Heart left ventricle (tissue), 16 donors: Measurements from ENCODE around the gene SLC9A7. TPM values are rescaled to one million over a fixed set of nuclear protein-coding genes. Genes with fewer than 3 reads are reported as not detected.

ENCODE experiments used
- ATAC-seq, 4 donors: fragments of 200-7000 bp; cut with Tn5 transposase; one replicate each; pipeline ENCODE4 v1.9.1; 2020 to 2022; ENCODE audit warnings: moderate library complexity in 4 of 4, mild to moderate bottlenecking in 3 of 4, moderate number of reproducible peaks in 1 of 4
- DNase-seq, 5 donors: peaks; one replicate each; pipeline ENCODE4 v3.0.0-alpha.2; 2020
- H3K27ac ChIP-seq, 12 donors: fragments of 200-600 bp; sonication (generic) in 4 of 12; one replicate each; pipeline versions ENCODE4 v1.5.0 to v1.8.0; 2016 to 2022; ENCODE audit warnings: mild to moderate bottlenecking in 2 of 12
- H3K27me3 ChIP-seq, 9 donors: fragments of 200-600 bp; sonication (generic) in 2 of 9; one replicate each; pipeline versions ENCODE4 v1.5.1 to v1.8.0; 2016 to 2022; ENCODE audit warnings: mild to moderate bottlenecking in 3 of 9
- H3K36me3 ChIP-seq, 9 donors: fragments of 200-600 bp; sonication (generic) in 2 of 9; one replicate each; pipeline versions ENCODE4 v1.5.0 to v1.8.0; 2018 to 2022; ENCODE audit warnings: mild to moderate bottlenecking in 2 of 9
- H3K4me1 ChIP-seq, 12 donors: fragments of 200-600 bp; sonication (generic) in 4 of 12; one replicate each; pipeline versions ENCODE4 v1.5.0 to v1.8.0; 2016 to 2022; ENCODE audit warnings: mild to moderate bottlenecking in 3 of 12
- H3K4me3 ChIP-seq, 12 donors: fragments of 200-600 bp; sonication (generic) in 4 of 12; one replicate each; pipeline versions ENCODE4 v1.5.0 to v1.8.0; 2017 to 2022; ENCODE audit warnings: mild to moderate bottlenecking in 9 of 12, moderate library complexity in 4 of 12
- H3K9me3 ChIP-seq, 12 donors: fragments of 200-600 bp; sonication (generic) in 4 of 12; one replicate each; pipeline versions ENCODE4 v1.5.0 to v1.8.0; 2016 to 2022; ENCODE audit warnings: mild to moderate bottlenecking in 1 of 12
- CTCF ChIP-seq, 12 donors: fragments of 200-600 bp; sonication (generic) in 4 of 12; IDR thresholded peaks; one replicate each; pipeline versions ENCODE4 v1.5.0 to v1.8.0; 2018 to 2022; ENCODE audit warnings: antibody characterized with exemption in 12 of 12, mild to moderate bottlenecking in 5 of 12
- POLR2A ChIP-seq, 2 donors: fragments of 450-650 bp; IDR thresholded peaks; one replicate each; pipeline ENCODE4 v1.6.1; 2017; ENCODE audit warnings: antibody characterized with exemption in 2 of 2, mild to moderate bottlenecking in 2 of 2, moderate library complexity in 2 of 2
- WGBS, 4 donors: extraction: QIAGEN DNeasy Blood & Tissue Kit in 2 of 4; methylation state at CpG; one replicate each; pipeline versions ENCODE4 v1.1.5 to v1.1.7; 2013 to 2018; 5-methylcytosine and 5-hydroxymethylcytosine counted together
- intact Hi-C, 10 donors: fragments of 100-400 bp; cut with DNase I; formaldehyde crosslinking; loops; one replicate each; pipeline versions ENCODE4 v1.11.1 to v1.14.2; 2022
- polyA plus RNA-seq, 2 donors: library from polyadenylated mRNA; stranded (reverse); fragments of 200-250 nt; gene quantifications; one replicate each; pipeline ENCODE4 v1.2.3, GENCODE V29; 2013
- total RNA-seq, 9 donors: library from RNA; depleted of rRNA in 2 of 9; stranded (reverse); fragments of >200 nt in 2 of 9; fragmentation: NEBNext Ultra II Directional in 3 of 9; extraction: Animal tissue kit (Norgen Biotek cat#: 25700) in 3 of 9; gene quantifications; one replicate each; pipeline versions ENCODE4 v1.1.0 to v1.2.4, GENCODE V29; 2016 to 2023
- donor health status: ischemic (EF 13 %, LVEDD 7.1; RV severe dilation, severe dysfunction).
- donor health status: healthy with polysubstance abuse.
- donor health status: DM: no; HTN: yes; CAD: no.
- donor health status: DM: no; HTN: no; CAD: no.
- donor health status: ischemic (EF 25% LVEDD 6.9; RV normal size, moderate dysfunction).
- donor health status: ischemic (EF 25% LVEDD 5.7; RV mildly dilated, moderate dysfunction).
- donor health status: healthy.
- donor health status: DM: yes; HTN: yes; CAD: no.
- donor health status: ischemic (EF 35%, LVEDD 5.7; RV mildly dilated, moderate dysfunction).
- donor health status: nonischemic (EF 11% LVEDD 7.7; RV severe dilation, severe dysfunction).
- donor health status: DM: yes; HTN: yes; CAD: no.
- donor health status: PGD.
- donor health status: ischemic (EF 29% LVEDD 5.4; RV normal size, mild dysfunction).
- donor health status: nonischemic (EF 23%, LVEDD 6.1; RV moderate dilation, normal function).

Gene SLC9A7
- total and polyA plus RNA-seq, 11 donors = 0.46 to 8.6 (median 2.3) TPM

GRCh38 chrX:46777971-46778810 lies 19.3 kb upstream of the SLC9A7 start:
- H3K36me3 ChIP-seq = no peaks in the 10 kb centered on the region
- no peaks in the 10 kb centered on the region for H3K4me1 ChIP-seq
- intact Hi-C loops = no loop called here
- 15 to 46% (median 31%) methylated on average over 7 of the region's 7 CpGs for WGBS, 4 donors
- H3K27me3 ChIP-seq = peaks cover 0 to 6% (median 0%) of the 10 kb centered on the region in 9 donors
- TF ChIP-seq POLR2A (IDR thresholded peaks at IDR 0.05) (no peak), CTCF (IDR thresholded peaks at IDR 0.05) (no peak)
- H3K27ac ChIP-seq = no peak overlapping the region
- DNase-seq = no peak
- no peak overlapping the region for H3K4me3 ChIP-seq
- no peaks in the 10 kb centered on the region for H3K9me3 ChIP-seq
- peak in 1 of 4 donors; percentile 34 for ATAC-seq

GRCh38 chrX:46770817-46771163 lies 11.9 kb upstream of the SLC9A7 start:
- no peaks in the 10 kb centered on the region for H3K4me1 ChIP-seq
- H3K4me3 ChIP-seq = no peak overlapping the region
- no peak for ATAC-seq
- H3K27ac ChIP-seq = no peak overlapping the region
- H3K27me3 ChIP-seq = peaks cover 0 to 15% (median 0%) of the 10 kb centered on the region in 9 donors
- TF ChIP-seq POLR2A (IDR thresholded peaks at IDR 0.05) = no peak
- H3K9me3 ChIP-seq = no peaks in the 10 kb centered on the region
- H3K36me3 ChIP-seq = no peaks in the 10 kb centered on the region
- WGBS, 4 donors = 40 to 59% (median 50%) methylated on average over 1 of the region's 1 CpG
- intact Hi-C loops = no loop called here
- DNase-seq = no peak

GRCh38 chrX:46770000-46770816 lies 11.3 kb upstream of the SLC9A7 start:
- H3K27me3 ChIP-seq = peaks cover 0 to 15% (median 0%) of the 10 kb centered on the region in 9 donors
- no peak for ATAC-seq
- H3K4me3 ChIP-seq = no peak overlapping the region
- H3K27ac ChIP-seq = no peak overlapping the region
- no peaks in the 10 kb centered on the region for H3K9me3 ChIP-seq
- WGBS, 4 donors = 11 to 30% (median 21%) methylated on average over 4 of the region's 4 CpGs
- no peaks in the 10 kb centered on the region for H3K4me1 ChIP-seq
- no peak for DNase-seq
- TF ChIP-seq CTCF (IDR thresholded peaks at IDR 0.05) (no peak), POLR2A (IDR thresholded peaks at IDR 0.05) (no peak)
- H3K36me3 ChIP-seq = no peaks in the 10 kb centered on the region
- intact Hi-C loops = no loop called here

GRCh38 chrX:46762963-46763362 lies 4.0 kb upstream of the SLC9A7 start:
- WGBS, 4 donors = 60 to 95% (median 79%) methylated on average over 1 of the region's 1 CpG
- TF ChIP-seq POLR2A (IDR thresholded peaks at IDR 0.05) (no peak), CTCF (IDR thresholded peaks at IDR 0.05) (no peak)
- Histone ChIP-seq H3K27me3 (peaks cover 0 to 23% (median 0%) of the 10 kb centered on the region in 9 donors), H3K36me3 (no peaks in the 10 kb centered on the region), H3K9me3 (peaks cover 0 to 13% (median 0%) of the 10 kb centered on the region in 12 donors), H3K4me1 (peaks cover 0 to 5% (median 0%) of the 10 kb centered on the region in 12 donors), H3K27ac (no peak overlapping the region), H3K4me3 (no peak overlapping the region)
- ATAC-seq = no peak
- DNase-seq = no peak
- intact Hi-C loops = loop anchor here in 1 of 10 donors (5.0 kb wide), 1 partner anchor 34 kb away; no protein-coding TSS in a partner anchor
